BJ (cell line): ENCODE results near the gene PIK3R4. TPM values are rescaled to one million over a fixed set of nuclear protein-coding genes. Genes with fewer than 3 reads are reported as not detected.

Experiments used
- CTCF ChIA-PET: fragments of 350-600 bp; formaldehyde crosslinking; extraction: SDS; loops from one replicate; lab custom pipeline; 2021; ENCODE audit warnings: antibody characterized with exemption, inconsistent platforms; lab: Yijun Ruan, JAX
- POLR2A ChIA-PET: fragments of 300-600 bp; sonication (Branson Sonifier 250); formaldehyde crosslinking; extraction: SDS; loops from one replicate; lab custom pipeline; 2021; ENCODE audit warnings: antibody characterized with exemption; lab: Charles Lee
- DNase-seq: peaks from one replicate; pipeline ENCODE4 v3.0.0-alpha.2; 2011; ENCODE audit warnings: low read depth
- H3K27me3 ChIP-seq: 2 replicates; pipeline ENCODE4 v1.6.0; 2011; ENCODE audit warnings: low read length; ENCODE audit not compliant: control insufficient read depth, insufficient read depth
- H3K36me3 ChIP-seq: 2 replicates; pipeline ENCODE4 v1.5.1; 2011; ENCODE audit warnings: low read length; ENCODE audit not compliant: control insufficient read depth, insufficient read depth
- H3K4me3 ChIP-seq: 2 replicates; pipeline ENCODE4 v1.5.1; 2011; ENCODE audit warnings: low read depth, mild to moderate bottlenecking, control low read depth, low read length
- polyA plus RNA-seq: library from polyadenylated mRNA; depleted of rRNA; stranded (reverse); fragments of >200 nt; gene quantifications from 2 replicates; pipeline ENCODE4 v1.2.3, GENCODE V29; 2011
- TF ChIP-seq, protein P1 (sequence below): IDR thresholded peaks from 2 replicates; pipeline ENCODE4 v1.5.1; 2011; ENCODE audit warnings: low read depth, mild to moderate bottlenecking, control low read depth, inconsistent platforms, low read length, moderate library complexity; ENCODE audit not compliant: insufficient read depth

Gene PIK3R4
- polyA plus RNA-seq, 1 experiment, result 29.5 TPM

DNA sequence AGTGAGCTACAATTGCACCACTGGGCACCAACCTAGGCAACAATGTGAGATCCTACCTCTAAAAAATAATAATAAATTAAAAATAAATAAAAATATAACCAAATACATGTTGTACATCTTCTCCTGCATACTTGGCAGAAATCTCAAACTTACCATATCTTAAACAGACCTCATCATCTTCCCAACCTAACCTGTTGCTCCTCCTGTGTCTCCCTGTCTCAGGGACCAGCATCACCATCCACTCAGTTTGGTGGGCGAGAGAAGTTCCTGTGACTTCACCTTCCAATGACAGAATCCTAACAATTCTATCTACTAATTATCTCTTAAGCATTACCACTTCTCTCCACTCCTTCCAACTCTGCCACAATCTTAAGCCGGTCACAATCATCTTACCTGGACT is 3.3 kb downstream of the PIK3R4 start:
- Histone ChIP-seq H3K27me3 (no peaks in the 10 kb centered on the region), H3K4me3 (no peak overlapping the region), H3K36me3 (no peaks in the 10 kb centered on the region; the same call in 1 of the 2 replicates)
- no peak for DNase-seq
- ChIA-PET CTCF (interaction anchor here (0.9 kb wide), 1 partner anchor 151 kb away, joined by 4 read pairs; the partner anchor contains the start of gene ATP2C1), POLR2A (no interaction called here)
- TF ChIP-seq, protein P1, sequence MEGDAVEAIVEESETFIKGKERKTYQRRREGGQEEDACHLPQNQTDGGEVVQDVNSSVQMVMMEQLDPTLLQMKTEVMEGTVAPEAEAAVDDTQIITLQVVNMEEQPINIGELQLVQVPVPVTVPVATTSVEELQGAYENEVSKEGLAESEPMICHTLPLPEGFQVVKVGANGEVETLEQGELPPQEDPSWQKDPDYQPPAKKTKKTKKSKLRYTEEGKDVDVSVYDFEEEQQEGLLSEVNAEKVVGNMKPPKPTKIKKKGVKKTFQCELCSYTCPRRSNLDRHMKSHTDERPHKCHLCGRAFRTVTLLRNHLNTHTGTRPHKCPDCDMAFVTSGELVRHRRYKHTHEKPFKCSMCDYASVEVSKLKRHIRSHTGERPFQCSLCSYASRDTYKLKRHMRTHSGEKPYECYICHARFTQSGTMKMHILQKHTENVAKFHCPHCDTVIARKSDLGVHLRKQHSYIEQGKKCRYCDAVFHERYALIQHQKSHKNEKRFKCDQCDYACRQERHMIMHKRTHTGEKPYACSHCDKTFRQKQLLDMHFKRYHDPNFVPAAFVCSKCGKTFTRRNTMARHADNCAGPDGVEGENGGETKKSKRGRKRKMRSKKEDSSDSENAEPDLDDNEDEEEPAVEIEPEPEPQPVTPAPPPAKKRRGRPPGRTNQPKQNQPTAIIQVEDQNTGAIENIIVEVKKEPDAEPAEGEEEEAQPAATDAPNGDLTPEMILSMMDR, result no peak

DNA sequence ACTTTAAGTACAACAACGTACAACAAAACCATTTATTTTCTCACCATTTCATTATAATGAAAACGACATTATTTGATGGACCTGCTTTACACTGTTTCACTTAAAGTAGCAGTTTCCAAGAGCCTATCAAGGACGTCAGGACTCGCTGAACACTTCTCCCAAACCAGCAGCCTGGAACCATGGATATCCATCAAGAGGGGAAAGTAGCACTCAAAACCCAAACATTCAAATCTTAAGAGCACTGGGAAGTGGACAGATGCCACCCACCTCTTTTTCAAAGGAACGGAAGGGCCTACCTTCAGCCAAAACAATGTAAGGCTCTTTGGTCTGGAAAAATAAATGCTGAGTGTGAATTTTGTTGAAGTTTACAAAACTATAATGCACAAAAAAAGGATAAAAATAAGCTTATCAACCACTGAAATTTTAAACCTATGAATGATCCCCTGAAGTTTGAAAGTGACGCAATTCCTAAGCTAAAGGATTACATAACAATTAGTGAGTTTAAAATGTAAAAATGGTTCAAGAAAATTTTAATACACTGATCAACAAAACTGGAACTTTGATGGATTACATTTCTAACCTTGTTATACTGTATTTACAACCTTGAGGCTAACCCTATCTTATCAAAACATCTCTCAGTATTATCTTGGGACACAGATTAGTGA is 4.6 kb downstream of the PIK3R4 start:
- Histone ChIP-seq H3K27me3 (no peaks in the 10 kb centered on the region), H3K4me3 (no peak overlapping the region), H3K36me3 (no peaks in the 10 kb centered on the region; the same call in 1 of the 2 replicates)
- CTCF ChIA-PET, result interaction anchor here (1.1 kb wide), 1 partner anchor 12 kb away, joined by 3 read pairs; no protein-coding TSS in a partner anchor
- POLR2A ChIA-PET, result no interaction called here
- TF ChIP-seq, protein P1, result no peak
- no peak for DNase-seq

DNA sequence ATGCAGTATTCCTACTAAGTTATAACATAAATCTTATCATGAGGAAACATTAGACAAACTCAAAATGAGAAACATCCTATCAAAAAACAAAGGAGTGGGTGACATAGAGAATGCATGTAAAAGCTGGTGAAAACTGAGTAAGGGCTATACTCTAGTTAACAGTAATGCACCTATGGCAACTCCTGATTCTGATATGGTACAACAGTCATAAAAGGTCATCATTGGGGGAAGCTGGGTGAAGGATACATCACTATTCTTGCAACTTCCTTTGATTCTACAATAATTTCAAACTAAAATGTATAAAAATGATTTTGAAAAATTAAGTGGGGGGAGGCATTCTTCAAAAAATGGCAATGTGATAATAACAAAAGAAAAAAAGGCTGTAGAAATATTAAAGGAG is 6.8 kb downstream of the PIK3R4 start:
- ChIA-PET POLR2A (no interaction called here), CTCF (no interaction called here)
- no peaks in the 10 kb centered on the region for H3K27me3 ChIP-seq
- TF ChIP-seq, protein P1, result no peak
- H3K36me3 ChIP-seq, result no peaks in the 10 kb centered on the region; the same call in 1 of the 2 replicates
- DNase-seq, result no peak
- H3K4me3 ChIP-seq, result no peak overlapping the region

DNA sequence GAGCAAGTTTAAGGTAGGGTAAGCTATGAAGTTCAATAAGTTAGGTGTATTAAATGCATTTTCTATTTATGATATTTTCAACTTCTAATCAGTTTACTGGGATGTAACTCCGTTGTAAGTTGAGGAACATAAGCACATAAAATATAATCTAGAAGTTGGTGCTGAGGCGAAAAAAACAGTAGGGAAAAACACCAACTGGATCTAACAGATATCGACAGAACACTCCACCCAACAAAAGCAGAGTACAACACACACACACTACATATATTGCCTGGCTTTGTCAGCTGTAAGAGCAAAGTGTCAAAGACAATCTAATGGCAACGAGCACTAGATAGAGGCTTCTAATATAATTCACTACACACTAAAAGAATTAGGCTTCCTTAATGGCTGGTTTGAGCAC is 8.4 kb downstream of the PIK3R4 start:
- H3K4me3 ChIP-seq, result no peak overlapping the region
- CTCF ChIA-PET, result interaction anchor here (0.9 kb wide), 1 partner anchor 9 kb away, joined by 3 read pairs; no protein-coding TSS in a partner anchor
- POLR2A ChIA-PET, result interaction anchor here (0.5 kb wide), 1 partner anchor 287 kb away, joined by 3 read pairs; no protein-coding TSS in a partner anchor
- TF ChIP-seq, protein P1, result no peak
- no peaks in the 10 kb centered on the region for H3K27me3 ChIP-seq
- no peak for DNase-seq
- H3K36me3 ChIP-seq, result peaks cover 1% of the 10 kb centered on the region; the same call in 1 of the 2 replicates

DNA sequence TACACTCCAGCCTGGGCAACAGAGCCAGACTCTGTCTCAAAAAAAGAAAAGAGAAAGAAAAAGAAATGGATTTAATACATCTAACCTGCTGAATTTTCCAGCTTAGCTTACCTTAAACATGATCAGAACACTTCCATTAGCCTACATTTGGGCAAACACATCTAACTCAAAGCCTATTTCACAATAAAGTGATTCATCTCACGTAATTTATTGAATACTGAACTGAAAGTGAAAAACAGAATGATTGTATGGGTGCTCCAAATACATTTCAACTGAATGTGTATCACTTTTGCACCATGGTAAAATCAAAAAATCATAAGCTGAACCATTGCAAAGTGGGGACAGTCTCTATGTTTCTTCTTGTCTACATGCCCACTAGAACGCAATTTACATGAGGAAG is 9.0 kb downstream of the PIK3R4 start:
- ChIA-PET CTCF (interaction anchor here (0.9 kb wide), 1 partner anchor 10 kb away, joined by 3 read pairs; no protein-coding TSS in a partner anchor), POLR2A (interaction anchor here (0.5 kb wide), 1 partner anchor 288 kb away, joined by 3 read pairs; no protein-coding TSS in a partner anchor)
- peaks cover 1% of the 10 kb centered on the region; the same call in 1 of the 2 replicates for H3K36me3 ChIP-seq
- H3K27me3 ChIP-seq, result no peaks in the 10 kb centered on the region
- H3K4me3 ChIP-seq, result no peak overlapping the region
- TF ChIP-seq, protein P1, result no peak
- DNase-seq, result no peak
